ENCODE measurements around the gene ASTN2. TPM values are rescaled to one million over a fixed set of nuclear protein-coding genes. Genes with fewer than 3 reads are reported as not detected.
A peak's percentile ranks its signal among the peaks of the same experiment; 100 is the strongest.

ASTN2 gene
- total and polyA plus RNA-seq, 2 experiments from 2014 or later = 5.8 to 7.5 TPM

GRCh38 chr9:116383133-116383532 lies 1031.7 kb downstream of the ASTN2 start:
- no peak overlapping the region for H3K27ac ChIP-seq
- DNase-seq = no peak
- H3K27me3 ChIP-seq (replicated peaks; ENCODE audit: insufficient read depth) = no peaks in the 10 kb centered on the region
- H2AFZ ChIP-seq = no peak overlapping the region
- peaks cover 63% of the 10 kb centered on the region for H3K36me3 ChIP-seq (ENCODE audit: low read depth)
- H3K4me2 ChIP-seq (ENCODE audit: unreplicated experiment) = no peak overlapping the region
- no peak for TF ChIP-seq EZH2phosphoT487 (IDR thresholded peaks at IDR 0.05; ENCODE audit: insufficient read depth, low read depth)
- no peak for TF ChIP-seq EZH2 (IDR thresholded peaks at IDR 0.05; ENCODE audit: insufficient read depth, poor library complexity, severe bottlenecking)
- 79 to 83% methylated on average over 5 of the region's 5 CpGs for WGBS, 2 experiments (ENCODE audit: low coverage in 1 of 2, low lambda C conversion rate in 2 of 2, missing lambda C conversion rate in 2 of 2)
- H3F3A ChIP-seq (ENCODE audit: insufficient read depth) = peaks cover 15% of the 10 kb centered on the region
- no peak overlapping the region for H3K9ac ChIP-seq
- in situ Hi-C loops (cut with MboI) = no loop called here
- no peaks in the 10 kb centered on the region for H3K79me2 ChIP-seq (ENCODE audit: insufficient read depth)
- H3K9me2 ChIP-seq (ENCODE audit: insufficient read depth) = no peaks in the 10 kb centered on the region
- no peaks in the 10 kb centered on the region for H3K9me3 ChIP-seq (ENCODE audit: low read depth)
- H4K20me1 ChIP-seq (ENCODE audit: insufficient read depth) = no peaks in the 10 kb centered on the region
- peaks cover 2% of the 10 kb centered on the region; the same call in 1 of the 2 replicates for H3K4me1 ChIP-seq (ENCODE audit: insufficient read depth)
- no peak overlapping the region for H3K4me3 ChIP-seq

- no peak for TF ChIP-seq EZH2phosphoT487 (IDR thresholded peaks at IDR 0.05; ENCODE audit: insufficient read depth, low read depth)
- H3K4me1 ChIP-seq (ENCODE audit: insufficient read depth) = peaks cover 10% of the 10 kb centered on the region
- H3K9ac ChIP-seq = no peak overlapping the region
- DNase-seq = no peak
- no peak overlapping the region for H2AFZ ChIP-seq
- 85 to 95% methylated on average over 4 of the region's 4 CpGs for WGBS, 2 experiments (ENCODE audit: low coverage in 1 of 2, low lambda C conversion rate in 2 of 2, missing lambda C conversion rate in 2 of 2)
- H3K36me3 ChIP-seq (ENCODE audit: low read depth) = peaks cover 56% of the 10 kb centered on the region
- in situ Hi-C loops (cut with MboI) = no loop called here
- no peaks in the 10 kb centered on the region for H3K9me2 ChIP-seq (ENCODE audit: insufficient read depth)
- no peaks in the 10 kb centered on the region for H3K27me3 ChIP-seq (replicated peaks; ENCODE audit: insufficient read depth)
- no peaks in the 10 kb centered on the region for H3K9me3 ChIP-seq (ENCODE audit: low read depth)
- no peaks in the 10 kb centered on the region for H3K79me2 ChIP-seq (ENCODE audit: insufficient read depth)
- no peak overlapping the region for H3K27ac ChIP-seq
- H3F3A ChIP-seq (ENCODE audit: insufficient read depth) = peaks cover 24% of the 10 kb centered on the region
- no peaks in the 10 kb centered on the region for H4K20me1 ChIP-seq (ENCODE audit: insufficient read depth)
- no peak overlapping the region for H3K4me2 ChIP-seq (ENCODE audit: unreplicated experiment)
- no peak overlapping the region for H3K4me3 ChIP-seq
Measured at GRCh38 chr9:116382053-116382452, 1032.8 kb downstream of the ASTN2 start.

GRCh38 chr9:116381350-116381749 lies 1033.5 kb downstream of the ASTN2 start:
- Histone ChIP-seq H3K9me2 (ENCODE audit: insufficient read depth) (no peaks in the 10 kb centered on the region), H3K36me3 (ENCODE audit: low read depth) (peaks cover 56% of the 10 kb centered on the region), H3K4me3 (no peak overlapping the region), H3K27ac (no peak overlapping the region), H3K27me3 (replicated peaks; ENCODE audit: insufficient read depth) (no peaks in the 10 kb centered on the region), H3F3A (ENCODE audit: insufficient read depth) (peaks cover 31% of the 10 kb centered on the region), H3K9ac (no peak overlapping the region), H3K79me2 (ENCODE audit: insufficient read depth) (no peaks in the 10 kb centered on the region), H2AFZ (no peak overlapping the region), H4K20me1 (ENCODE audit: insufficient read depth) (no peaks in the 10 kb centered on the region), H3K9me3 (ENCODE audit: low read depth) (no peaks in the 10 kb centered on the region), H3K4me1 (ENCODE audit: insufficient read depth) (peaks cover 12% of the 10 kb centered on the region), H3K4me2 (ENCODE audit: unreplicated experiment) (no peak overlapping the region)
- WGBS, 2 experiments (ENCODE audit: low coverage in 1 of 2, low lambda C conversion rate in 2 of 2, missing lambda C conversion rate in 2 of 2) = 97 to 98% methylated on average over 2 of the region's 2 CpGs
- DNase-seq = no peak
- in situ Hi-C loops (cut with MboI) = no loop called here
- TF ChIP-seq EZH2 (IDR thresholded peaks at IDR 0.05; ENCODE audit: insufficient read depth, poor library complexity, severe bottlenecking) (no peak), EZH2phosphoT487 (IDR thresholded peaks at IDR 0.05; ENCODE audit: insufficient read depth, low read depth) (no peak)

GRCh38 chr9:116380496-116380995 lies 1034.3 kb downstream of the ASTN2 start:
- peaks cover 54% of the 10 kb centered on the region for H3K36me3 ChIP-seq (ENCODE audit: low read depth)
- DNase-seq = peak; percentile 31
- H3K27ac ChIP-seq = no peak overlapping the region
- H3K4me1 ChIP-seq (ENCODE audit: insufficient read depth) = peaks cover 12% of the 10 kb centered on the region
- no peaks in the 10 kb centered on the region for H3K27me3 ChIP-seq (replicated peaks; ENCODE audit: insufficient read depth)
- peaks cover 35% of the 10 kb centered on the region for H3F3A ChIP-seq (ENCODE audit: insufficient read depth)
- H3K9me2 ChIP-seq (ENCODE audit: insufficient read depth) = no peaks in the 10 kb centered on the region
- no peaks in the 10 kb centered on the region for H4K20me1 ChIP-seq (ENCODE audit: insufficient read depth)
- TF ChIP-seq EZH2phosphoT487 (IDR thresholded peaks at IDR 0.05; ENCODE audit: insufficient read depth, low read depth) (no peak), EZH2 (IDR thresholded peaks at IDR 0.05; ENCODE audit: insufficient read depth, poor library complexity, severe bottlenecking) (no peak)
- H3K4me3 ChIP-seq = no peak overlapping the region
- H3K9ac ChIP-seq = no peak overlapping the region
- no peaks in the 10 kb centered on the region for H3K9me3 ChIP-seq (ENCODE audit: low read depth)
- H2AFZ ChIP-seq = no peak overlapping the region
- no peaks in the 10 kb centered on the region for H3K79me2 ChIP-seq (ENCODE audit: insufficient read depth)
- no peak overlapping the region for H3K4me2 ChIP-seq (ENCODE audit: unreplicated experiment)
- in situ Hi-C loops (cut with MboI) = no loop called here

GRCh38 chr9:116379821-116380220 lies 1035.0 kb downstream of the ASTN2 start:
- no peak for DNase-seq
- Histone ChIP-seq H3K4me1 (ENCODE audit: insufficient read depth) (peaks cover 12% of the 10 kb centered on the region), H3K79me2 (ENCODE audit: insufficient read depth) (no peaks in the 10 kb centered on the region), H3K9ac (no peak overlapping the region), H3K9me2 (ENCODE audit: insufficient read depth) (no peaks in the 10 kb centered on the region), H3K36me3 (ENCODE audit: low read depth) (peaks cover 54% of the 10 kb centered on the region), H2AFZ (no peak overlapping the region), H3K9me3 (ENCODE audit: low read depth) (no peaks in the 10 kb centered on the region), H3K27me3 (replicated peaks; ENCODE audit: insufficient read depth) (no peaks in the 10 kb centered on the region), H3K4me2 (ENCODE audit: unreplicated experiment) (no peak overlapping the region), H4K20me1 (ENCODE audit: insufficient read depth) (no peaks in the 10 kb centered on the region), H3K4me3 (no peak overlapping the region), H3K27ac (no peak overlapping the region), H3F3A (ENCODE audit: insufficient read depth) (peaks cover 40% of the 10 kb centered on the region)
- TF ChIP-seq EZH2phosphoT487 (IDR thresholded peaks at IDR 0.05; ENCODE audit: insufficient read depth, low read depth) = no peak
- TF ChIP-seq EZH2 (IDR thresholded peaks at IDR 0.05; ENCODE audit: insufficient read depth, poor library complexity, severe bottlenecking) = no peak
- in situ Hi-C loops (cut with MboI) = no loop called here
- WGBS, 2 experiments (ENCODE audit: low coverage in 1 of 2, low lambda C conversion rate in 2 of 2, missing lambda C conversion rate in 2 of 2) = 96 to 100% methylated on average over 2 of the region's 2 CpGs

Measured in GM23248 (cell line).